Forelimb muscle (tissue), 1 donor: ENCODE data around the gene NUP188. TPM values are rescaled to one million over a fixed set of nuclear protein-coding genes. Genes with fewer than 3 reads are reported as not detected.
A peak's percentile ranks its signal among the peaks of the same experiment; 100 is the strongest.

ENCODE experiments used
- DNase-seq: peaks from one replicate; pipeline ENCODE4 v3.0.0-alpha.2; 2013; ENCODE audit warnings: low read depth
- polyA plus RNA-seq: library from polyadenylated mRNA; unstranded; fragments of 120-200 nt; gene quantifications from one replicate; pipeline ENCODE4 v1.2.1, GENCODE V29; 2013; ENCODE audit not compliant: insufficient read length

Gene NUP188, protein sequence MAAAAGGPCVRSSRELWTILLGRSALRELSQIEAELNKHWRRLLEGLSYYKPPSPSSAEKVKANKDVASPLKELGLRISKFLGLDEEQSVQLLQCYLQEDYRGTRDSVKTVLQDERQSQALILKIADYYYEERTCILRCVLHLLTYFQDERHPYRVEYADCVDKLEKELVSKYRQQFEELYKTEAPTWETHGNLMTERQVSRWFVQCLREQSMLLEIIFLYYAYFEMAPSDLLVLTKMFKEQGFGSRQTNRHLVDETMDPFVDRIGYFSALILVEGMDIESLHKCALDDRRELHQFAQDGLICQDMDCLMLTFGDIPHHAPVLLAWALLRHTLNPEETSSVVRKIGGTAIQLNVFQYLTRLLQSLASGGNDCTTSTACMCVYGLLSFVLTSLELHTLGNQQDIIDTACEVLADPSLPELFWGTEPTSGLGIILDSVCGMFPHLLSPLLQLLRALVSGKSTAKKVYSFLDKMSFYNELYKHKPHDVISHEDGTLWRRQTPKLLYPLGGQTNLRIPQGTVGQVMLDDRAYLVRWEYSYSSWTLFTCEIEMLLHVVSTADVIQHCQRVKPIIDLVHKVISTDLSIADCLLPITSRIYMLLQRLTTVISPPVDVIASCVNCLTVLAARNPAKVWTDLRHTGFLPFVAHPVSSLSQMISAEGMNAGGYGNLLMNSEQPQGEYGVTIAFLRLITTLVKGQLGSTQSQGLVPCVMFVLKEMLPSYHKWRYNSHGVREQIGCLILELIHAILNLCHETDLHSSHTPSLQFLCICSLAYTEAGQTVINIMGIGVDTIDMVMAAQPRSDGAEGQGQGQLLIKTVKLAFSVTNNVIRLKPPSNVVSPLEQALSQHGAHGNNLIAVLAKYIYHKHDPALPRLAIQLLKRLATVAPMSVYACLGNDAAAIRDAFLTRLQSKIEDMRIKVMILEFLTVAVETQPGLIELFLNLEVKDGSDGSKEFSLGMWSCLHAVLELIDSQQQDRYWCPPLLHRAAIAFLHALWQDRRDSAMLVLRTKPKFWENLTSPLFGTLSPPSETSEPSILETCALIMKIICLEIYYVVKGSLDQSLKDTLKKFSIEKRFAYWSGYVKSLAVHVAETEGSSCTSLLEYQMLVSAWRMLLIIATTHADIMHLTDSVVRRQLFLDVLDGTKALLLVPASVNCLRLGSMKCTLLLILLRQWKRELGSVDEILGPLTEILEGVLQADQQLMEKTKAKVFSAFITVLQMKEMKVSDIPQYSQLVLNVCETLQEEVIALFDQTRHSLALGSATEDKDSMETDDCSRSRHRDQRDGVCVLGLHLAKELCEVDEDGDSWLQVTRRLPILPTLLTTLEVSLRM (N-terminal part only)
- 35.2 TPM for polyA plus RNA-seq

DNA sequence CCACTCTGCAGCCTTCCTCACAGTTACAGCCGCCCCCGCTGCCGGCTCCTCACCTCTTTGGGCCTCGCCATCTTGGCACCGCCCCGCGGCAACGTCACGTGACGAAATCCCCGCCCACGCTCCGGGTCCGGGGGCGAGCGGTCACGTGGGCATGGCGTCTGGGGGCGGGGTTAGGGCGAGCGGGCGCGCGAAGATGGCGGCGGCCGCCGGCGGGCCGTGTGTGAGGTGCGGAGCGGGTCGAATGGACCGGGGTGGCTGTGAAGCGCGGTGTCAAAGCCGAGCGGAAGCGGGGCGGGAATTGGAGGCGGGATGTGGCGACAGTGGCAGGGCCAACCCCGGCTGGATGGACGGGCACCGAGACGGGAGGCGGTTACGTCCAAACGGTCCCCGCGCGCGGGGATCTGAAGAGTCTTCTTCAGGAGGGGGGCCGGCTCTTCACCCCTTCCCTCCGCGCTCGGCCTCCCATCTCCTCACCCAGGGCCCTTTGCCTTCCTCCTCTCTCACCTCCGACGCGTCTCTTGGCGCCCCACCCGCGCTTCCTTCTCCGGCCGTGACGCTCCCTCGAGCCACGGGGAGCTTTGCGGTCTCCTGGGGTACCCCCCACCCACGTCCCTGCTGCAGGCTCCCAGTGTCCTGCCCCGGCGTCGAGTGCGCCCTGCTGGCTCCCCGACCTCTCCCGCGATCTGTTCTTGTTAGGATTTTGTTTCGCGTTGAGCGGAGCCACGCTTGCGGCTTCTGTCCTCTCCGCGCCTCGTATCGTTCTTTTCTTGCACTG lies at the start of gene NUP188, which contains the start of gene DOLK:
Gene NUP188 (plus strand): TSS at position 173 of the 775 bp plus-strand sequence. CDS start 21 bp downstream, at position 194.
Gene DOLK (minus strand): TSS at position 77 of the 775 bp plus-strand sequence. CDS start 300 bp downstream, outside the sequence.
- peak; percentile 56 for DNase-seq

DNA sequence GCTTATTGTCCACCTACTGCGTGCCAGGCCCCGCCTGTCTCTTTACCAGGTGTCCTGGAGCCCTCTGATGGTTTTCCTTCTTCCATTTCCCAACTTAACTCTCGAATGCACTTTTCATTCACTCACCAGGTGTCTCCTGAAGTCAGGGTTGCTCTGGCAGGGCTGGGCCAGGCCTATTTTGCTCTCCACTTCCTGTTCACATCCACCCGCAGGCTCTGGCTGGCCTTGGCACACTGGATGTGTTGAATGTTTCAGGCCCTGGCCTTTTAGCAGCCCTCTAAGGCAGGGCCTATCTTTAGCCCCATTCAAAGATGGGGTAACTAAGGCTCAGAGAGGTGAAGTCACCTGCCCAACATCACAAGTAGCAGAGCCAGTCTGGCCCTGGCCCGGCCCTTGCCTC lies 49.1 kb upstream of the NUP188 start:
- DNase-seq, result no peak

DNA sequence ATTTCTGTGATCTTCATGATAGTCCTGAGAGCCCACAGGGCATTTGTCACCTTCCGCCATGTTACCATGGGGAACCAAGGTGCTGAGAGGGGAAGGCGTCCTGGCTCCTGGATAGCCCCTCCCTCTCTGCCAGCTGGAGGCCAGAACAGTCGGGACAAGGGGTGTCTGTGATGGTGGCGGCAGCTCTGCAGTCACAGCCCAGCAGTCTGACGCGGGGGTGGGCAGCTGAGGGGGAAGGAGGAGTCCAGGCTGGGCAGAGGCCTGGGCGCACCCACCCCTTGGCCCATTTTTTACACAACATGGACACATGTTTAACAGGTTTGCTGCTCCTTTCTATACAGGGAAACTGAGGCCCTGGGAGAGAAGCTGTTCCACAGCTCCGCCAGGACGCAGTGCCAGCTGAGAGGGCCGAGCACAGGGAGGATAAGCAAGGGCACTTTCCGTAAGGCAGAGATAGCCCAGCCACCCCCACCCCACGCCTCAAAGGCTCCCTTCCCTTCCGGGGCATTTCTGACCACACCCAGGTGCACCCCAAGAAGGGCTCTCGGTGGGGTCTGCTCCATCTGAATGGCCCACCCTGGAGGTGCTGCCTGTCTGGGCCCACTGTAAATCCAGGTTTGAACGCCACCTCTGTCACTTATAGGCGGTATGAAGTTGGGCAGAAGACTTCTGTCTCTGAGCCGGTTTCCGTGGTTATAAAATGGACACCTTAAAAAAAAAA lies 48.5 kb upstream of the NUP188 start:
- no peak for DNase-seq

DNA sequence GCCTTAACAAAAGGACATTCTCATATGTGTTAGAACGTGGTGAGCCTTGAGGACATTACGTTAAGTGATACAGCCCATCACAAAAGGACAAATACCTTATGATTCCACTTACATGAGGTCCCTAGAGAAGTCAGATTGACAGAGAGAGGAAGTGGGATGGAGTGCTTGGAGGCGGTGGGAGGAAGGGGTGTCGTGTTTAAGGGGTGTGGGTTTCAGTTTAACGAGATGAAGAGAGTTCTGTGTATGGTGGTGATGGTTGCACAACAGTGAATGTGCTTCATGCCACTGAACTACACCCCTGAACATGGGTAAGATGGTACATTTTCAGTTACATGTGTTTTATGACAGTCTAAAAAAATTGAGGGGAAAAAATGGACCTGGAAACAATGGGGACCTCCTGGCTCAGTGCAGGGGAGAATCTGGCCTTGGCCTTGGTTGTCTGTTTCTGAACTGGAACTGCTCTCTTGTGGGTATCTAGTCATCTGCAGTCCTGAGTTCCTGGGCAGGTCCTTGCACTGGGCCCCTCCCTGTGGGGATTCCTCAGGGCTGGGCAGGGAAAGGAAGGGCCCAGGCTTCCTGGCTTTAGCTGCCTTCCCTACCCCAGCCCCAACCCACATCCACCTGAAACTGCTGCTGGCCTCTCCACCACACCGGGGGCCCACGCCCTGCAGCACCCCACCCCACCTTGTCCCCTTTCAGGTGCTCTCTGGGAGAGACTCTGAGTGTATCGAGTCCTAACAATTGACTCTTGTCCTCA lies 47.8 kb upstream of the NUP188 start:
- DNase-seq, result no peak

DNA sequence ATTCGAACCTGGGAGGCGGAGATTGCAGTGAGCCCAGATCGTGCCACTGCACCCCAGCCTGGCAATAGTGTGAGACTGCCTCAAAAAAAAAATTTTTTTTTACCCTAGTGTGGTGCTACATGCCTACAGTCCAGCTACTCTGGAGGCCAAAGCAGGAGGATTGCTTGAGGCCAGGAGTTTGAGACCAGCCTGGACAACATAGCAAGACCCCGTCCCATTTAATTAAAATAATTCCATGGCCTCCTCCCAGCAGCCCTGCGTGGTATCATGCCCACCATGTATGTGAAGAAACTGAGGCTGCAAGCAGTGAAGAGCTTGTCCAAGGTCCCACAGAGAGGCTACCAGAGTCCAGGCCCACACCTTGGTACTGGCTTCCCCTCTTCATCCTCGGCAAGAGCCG lies 46.1 kb upstream of the NUP188 start:
- no peak for DNase-seq

DNA sequence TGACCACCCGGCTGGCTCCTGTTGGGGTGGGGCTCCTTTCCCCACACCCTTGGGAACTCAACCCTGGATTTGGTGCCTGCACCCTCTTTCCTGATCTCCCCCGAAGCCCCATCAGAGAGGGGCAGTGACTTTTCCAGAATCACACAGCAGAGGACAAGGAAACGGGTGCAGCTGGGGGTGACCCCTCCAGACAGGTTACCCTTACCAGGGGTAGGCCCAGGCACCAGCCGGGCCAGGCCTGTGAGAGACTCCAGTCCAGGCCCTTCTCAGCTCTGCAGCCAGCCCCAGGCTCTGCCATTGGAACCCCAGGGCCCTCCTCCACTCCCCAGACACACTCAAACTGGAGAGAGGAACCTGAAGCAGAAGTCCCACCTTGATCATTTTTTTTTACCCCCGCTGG lies 45.7 kb upstream of the NUP188 start:
- no peak for DNase-seq

DNA sequence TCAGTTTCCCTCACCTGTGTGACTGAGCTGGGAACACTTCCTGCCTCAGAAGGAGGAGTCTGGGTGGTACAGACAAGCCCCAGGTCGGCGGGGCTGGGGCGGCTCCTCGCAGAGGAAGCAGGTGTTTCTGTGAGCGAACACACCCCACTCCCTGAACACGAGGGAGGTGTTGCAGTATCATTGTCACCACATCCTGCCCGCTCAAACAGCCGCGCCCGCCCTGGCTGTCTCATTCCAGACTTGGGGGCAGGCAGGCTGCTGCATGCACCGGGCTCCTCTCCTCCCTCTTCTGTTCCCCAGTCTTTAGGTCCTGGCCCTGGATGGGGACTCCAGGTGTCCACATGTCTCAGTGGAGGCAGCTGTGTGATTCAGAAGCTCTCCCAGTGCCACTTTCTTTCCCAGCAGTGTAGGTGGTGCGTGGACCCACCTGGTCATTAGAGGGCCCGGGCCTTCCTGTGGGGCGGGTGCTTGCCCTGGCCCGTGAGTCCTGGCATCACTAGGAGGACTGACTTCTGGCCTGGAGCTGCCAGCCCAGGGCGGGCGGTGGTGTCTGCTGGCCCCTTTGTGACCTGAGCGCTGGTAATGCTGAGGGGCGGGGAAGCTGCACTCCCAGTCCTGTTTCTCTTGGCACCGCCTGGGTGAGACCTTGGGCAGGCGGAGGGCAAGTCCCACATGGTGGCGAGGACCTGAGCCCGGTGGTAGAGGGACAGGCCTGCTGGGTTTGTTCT lies 45.0 kb upstream of the NUP188 start:
- no peak for DNase-seq

DNA sequence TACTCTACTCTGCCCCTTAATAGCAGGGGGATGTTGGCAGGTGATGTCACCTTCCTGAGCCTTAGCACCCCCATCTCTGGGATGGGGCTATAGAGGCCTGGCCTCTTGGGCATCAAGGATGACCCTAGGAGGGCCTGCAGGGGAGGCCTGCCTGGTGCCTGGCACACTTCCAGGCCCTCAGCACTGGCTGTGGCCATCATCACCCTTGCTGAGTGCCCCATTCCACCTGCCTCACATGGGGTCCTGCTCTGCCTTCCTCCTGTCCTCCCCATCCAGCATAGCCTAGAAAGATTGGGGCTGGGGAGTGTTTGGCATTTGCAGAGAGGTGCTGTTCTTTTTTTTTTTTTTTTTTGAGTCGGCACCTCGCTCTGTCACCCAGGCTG lies 44.4 kb upstream of the NUP188 start:
- no peak for DNase-seq

DNA sequence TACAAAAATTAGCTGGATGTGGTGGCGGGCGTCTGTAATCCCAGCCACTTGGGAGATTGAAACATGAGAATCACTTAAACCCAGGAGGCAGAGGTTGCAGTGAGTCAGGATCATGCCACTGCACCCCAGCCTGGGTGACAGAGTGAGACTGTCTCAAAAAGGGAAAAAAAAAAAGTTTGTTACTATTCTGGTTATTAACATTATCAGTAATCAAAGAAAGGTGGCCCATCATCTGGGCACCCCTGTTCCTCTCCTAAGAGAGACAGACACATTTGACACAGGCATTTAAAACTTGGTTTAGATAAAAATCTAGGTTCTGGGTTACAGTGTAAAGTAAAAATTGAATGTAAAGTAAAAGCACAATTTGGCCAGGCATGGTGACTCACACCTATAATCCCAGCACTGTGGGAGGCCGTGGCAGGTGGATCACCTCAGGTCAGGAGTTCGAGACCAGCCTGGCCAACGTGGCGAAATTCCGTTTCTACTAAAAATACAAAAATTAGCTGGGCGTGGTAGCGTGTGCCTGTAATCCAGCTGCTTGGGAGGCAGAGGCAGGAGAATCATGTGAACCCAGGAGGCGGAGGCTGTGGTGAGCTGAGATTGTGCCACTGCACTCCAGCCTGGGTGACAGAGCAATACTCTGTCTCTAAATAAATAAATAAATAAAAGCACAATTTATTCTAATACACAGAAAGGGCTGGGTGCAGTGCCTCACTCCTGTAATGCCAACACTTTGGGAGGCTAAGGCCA lies 43.5 kb upstream of the NUP188 start:
- DNase-seq, result no peak

DNA sequence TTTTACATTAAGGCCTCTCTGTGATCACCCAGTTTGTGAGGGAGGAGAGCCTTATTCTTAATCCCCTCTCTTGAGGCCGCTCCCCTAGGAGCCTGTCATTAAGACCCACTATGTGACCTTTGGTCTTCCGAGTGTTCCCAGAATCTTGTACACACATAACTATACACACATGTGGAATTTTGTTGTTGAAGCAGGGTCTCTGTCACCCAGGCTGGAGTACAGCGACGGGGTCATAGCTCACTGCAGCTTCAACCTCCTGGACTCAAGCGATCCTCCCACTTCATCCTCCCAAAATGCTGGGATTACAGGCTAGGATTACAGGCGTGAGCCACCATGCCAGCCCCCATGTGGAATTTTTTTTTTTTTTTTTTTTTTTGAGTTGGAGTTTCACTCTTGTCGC lies 41.5 kb upstream of the NUP188 start:
- DNase-seq, result no peak

DNA sequence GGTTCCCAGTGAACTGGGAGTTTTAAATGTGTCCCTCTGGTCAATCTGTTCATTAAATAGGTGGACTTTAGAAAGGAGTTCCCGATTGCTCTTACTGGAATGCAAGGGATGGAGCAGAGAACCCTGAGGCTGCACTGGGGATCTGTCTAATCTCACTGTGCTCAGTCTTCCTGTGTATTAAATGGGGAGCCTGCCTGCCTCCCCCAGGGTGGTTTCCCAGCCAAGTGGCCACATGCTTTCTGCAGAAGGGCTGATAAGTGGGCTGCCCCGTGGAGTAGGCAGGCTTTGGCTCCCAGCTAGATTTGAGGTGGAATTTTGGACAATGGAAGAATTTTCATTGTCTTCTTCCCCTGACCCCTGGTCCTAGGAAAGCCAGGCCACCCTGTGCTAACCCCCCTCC lies 40.8 kb upstream of the NUP188 start:
- DNase-seq, result no peak

DNA sequence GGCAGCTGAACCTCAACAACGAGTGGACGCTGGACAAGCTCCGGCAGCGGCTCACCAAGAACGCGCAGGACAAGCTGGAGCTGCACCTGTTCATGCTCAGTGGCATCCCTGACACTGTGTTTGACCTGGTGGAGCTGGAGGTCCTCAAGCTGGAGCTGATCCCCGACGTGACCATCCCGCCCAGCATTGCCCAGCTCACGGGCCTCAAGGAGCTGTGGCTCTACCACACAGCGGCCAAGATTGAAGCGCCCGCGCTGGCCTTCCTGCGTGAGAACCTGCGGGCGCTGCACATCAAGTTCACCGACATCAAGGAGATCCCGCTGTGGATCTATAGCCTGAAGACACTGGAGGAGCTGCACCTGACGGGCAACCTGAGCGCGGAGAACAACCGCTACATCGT lies 39.1 kb upstream of the NUP188 start:
- DNase-seq, result no peak

DNA sequence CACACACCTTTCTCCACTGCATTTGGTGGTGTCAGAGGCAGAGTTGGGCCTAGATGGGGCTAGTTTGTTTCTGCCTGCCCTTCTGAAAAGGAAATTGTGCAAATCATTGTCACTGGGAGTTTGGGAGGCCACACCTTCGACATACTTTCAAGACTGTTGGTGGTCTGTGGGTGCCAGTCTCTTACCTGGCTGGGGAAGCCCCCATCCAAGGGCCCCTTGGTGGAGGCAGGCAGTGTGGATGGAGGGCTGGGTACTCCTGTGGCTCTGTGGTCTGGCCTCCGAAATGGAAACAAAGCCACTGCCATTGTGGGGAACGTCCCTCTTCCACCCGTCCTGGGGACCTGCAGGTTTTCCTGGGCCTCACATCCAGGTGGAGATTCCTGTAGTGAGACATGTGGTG lies 37.6 kb upstream of the NUP188 start:
- DNase-seq, result no peak

DNA sequence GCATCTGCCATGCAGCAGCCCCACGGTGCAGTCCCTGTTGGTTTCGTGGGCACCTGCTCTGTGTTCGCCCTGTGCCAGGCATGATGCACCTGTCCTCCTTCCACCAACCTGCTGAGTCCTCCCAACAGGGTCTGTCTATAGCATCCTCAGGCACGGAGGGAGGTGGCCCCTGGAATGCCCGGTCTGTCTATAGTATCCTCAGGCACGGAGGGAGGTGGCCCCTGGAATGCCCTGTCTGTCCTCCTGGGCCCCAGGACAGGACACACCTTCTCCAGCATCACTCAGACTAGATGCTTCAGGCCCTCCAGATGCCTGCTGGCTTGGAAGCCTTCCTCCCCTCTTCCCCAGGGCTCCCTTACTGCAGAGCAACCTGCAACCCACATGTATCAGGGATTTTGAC lies 36.6 kb upstream of the NUP188 start:
- DNase-seq, result no peak

DNA sequence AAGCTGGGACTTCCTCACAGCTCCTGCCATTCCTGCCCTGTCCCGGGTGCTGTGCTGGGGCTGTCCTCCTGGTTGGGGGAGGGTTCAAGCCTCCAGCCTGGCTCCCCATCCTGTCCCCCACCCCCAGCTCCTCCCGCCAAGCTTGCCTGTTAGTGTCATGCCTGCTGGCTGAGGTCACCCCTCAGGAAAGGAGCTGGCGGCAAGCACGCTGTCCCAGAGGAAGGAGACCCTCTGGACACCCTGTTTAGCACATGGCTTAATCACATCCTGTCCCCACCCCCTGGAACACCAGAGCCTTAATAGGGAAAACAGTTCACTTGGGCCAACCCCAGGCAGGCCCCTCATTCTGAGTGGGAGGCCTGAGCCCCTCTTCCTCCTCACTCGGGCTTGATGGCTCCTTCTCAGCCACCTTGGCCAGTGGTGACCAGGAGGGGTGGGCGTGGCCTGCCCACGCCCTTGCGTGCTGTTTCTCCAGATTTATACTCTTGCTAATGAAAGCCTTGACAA lies 35.9 kb upstream of the NUP188 start:
- no peak for DNase-seq

DNA sequence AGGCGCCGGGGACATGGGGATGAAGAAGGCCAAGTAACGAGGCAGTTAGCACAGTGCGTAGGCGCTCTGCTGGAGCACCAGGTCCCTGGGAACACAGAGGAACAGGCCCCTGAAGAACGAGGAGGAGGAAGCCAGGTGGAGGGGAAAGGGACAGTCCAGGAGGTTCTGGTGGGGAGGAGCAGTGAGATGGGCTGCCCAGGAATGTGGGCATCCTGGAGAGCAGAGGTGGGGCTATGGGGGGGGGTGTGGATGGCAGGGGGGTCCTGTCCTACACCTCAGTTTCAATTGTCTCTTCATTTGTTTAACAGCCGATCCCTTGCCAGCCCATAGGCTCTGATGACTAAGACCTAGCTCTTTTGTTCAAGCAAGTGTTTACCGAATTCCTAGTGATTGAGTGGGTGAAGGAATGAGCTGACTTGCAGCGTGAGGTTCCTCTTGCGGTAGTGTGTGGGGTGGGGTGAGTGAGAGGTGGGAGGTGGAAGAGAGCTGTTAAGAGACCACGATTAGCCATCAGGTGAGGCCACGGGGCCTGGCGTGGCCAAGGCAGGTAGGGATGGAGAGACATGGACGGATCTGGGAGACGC lies 35.1 kb upstream of the NUP188 start:
- no peak for DNase-seq
